ENCODE data around the gene FNBP1. TPM values are rescaled to one million over a fixed set of nuclear protein-coding genes. Genes with fewer than 3 reads are reported as not detected.

The FNBP1 gene
- total and polyA plus RNA-seq, 2 donors (not counting 1 experiment from before 2014, with no cell fraction given) = 42.9 to 318 TPM

DNA sequence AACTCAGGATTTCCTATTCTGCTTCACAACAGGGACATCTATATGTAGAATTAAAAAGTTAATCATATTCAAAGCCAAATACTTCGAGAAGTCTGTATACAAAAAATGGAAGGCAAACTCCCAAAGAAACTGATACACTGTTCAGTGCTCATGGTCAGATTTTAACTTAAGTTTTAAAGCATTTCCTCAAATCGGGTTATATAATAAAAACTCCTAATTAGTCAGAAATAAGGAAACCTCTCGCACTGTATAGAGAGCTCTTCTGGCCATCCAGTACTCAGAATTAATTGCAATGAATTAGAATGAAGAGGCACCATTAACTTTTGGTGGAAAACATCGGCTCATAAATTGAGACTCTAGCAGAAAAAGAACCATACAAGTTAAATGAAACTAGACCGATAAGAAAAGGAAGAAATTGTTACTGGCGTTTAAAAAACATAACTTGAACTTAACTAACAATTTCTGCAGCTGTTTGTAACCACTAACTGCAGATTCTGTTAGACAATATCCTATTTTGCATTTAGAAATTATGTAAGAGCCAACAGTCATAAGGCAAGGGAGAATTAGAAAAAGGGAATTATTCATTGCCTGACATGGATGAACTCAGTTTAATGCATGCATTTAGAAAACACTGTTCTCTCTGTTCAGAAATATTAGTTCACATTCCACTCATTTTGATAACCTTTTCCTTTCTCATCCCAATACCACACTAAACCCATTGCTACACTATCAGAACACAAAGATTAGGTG is 96.6 kb downstream of the FNBP1 start:
- WGBS (ENCODE audit: insufficient coverage) = no CpG with 5 or more reads among the region's 6 CpGs
- Histone ChIP-seq H3K4me2 (replicated peaks; ENCODE audit: low read depth, low read length, poor library complexity, severe bottlenecking) (peak overlapping the region; percentile 58), H3K4me1 (ENCODE audit: control insufficient read depth in 2 of 2, insufficient read depth in 2 of 2, low read length in 2 of 2) (peaks cover 23 to 30% of the 10 kb centered on the region in 2 donors), H3K9me3 (ENCODE audit: control extremely low read depth in 1 of 3, control insufficient read depth in 2 of 3, insufficient read depth in 1 of 3, low read length in 2 of 3) (peaks cover 2 to 13% (median 3%) of the 10 kb centered on the region in 3 donors), H4K20me1 (ENCODE audit: control insufficient read depth, insufficient read depth, low read length, poor library complexity, severe bottlenecking) (no peaks in the 10 kb centered on the region), H3K79me2 (ENCODE audit: control insufficient read depth, insufficient read depth, low read length) (peaks cover 95% of the 10 kb centered on the region), H2AFZ (ENCODE audit: insufficient read depth, low read depth, low read length, poor library complexity, severe bottlenecking) (no peak overlapping the region), H3K27ac (ENCODE audit: low read length in 2 of 2) (peak overlapping the region in 1 of 2 donors; percentile 84), H3K36me3 (replicated peaks in 1 of 2; ENCODE audit: control extremely low read depth in 1 of 2, control insufficient read depth in 1 of 2, extremely low read depth in 1 of 2, insufficient read depth in 2 of 2, low read length in 1 of 2) (peaks cover 6 to 42% of the 10 kb centered on the region in 2 experiments), H3K9ac (ENCODE audit: low read length) (no peak overlapping the region), H3K27me3 (replicated peaks in 1 of 4; ENCODE audit: control extremely low read depth in 1 of 4, control insufficient read depth in 3 of 4, insufficient read depth in 4 of 4, low read length in 3 of 4) (no peaks in the 10 kb centered on the region), H3K4me3 (ENCODE audit: control extremely low read depth in 1 of 5, extremely low read depth in 1 of 5, insufficient read depth in 1 of 5, low read depth in 2 of 5, low read length in 4 of 5) (no peak overlapping the region)
- intact Hi-C loops (cut with micrococcal nuclease) = loop anchor here (5.0 kb wide), 1 partner anchor 41 kb away; no protein-coding TSS in a partner anchor
- ATAC-seq (ENCODE audit: low read depth) (no peak), DNase-seq (no peak)
- ChIA-PET POLR2A (no interaction called here), CTCF (no interaction called here)
- peak overlapping the region; percentile 8 for H3K4me3 Mint-ChIP-seq
- H3K9me3 Mint-ChIP-seq (ENCODE audit: insufficient read depth) = no peaks in the 10 kb centered on the region
- no peaks in the 10 kb centered on the region for H3K27me3 Mint-ChIP-seq
- peaks cover 24% of the 10 kb centered on the region for H3K4me1 Mint-ChIP-seq
- no peak for TF ChIP-seq EZH2 (IDR thresholded peaks at IDR 0.05; ENCODE audit: borderline replicate concordance, insufficient read depth, low read depth, low read length, poor library complexity, severe bottlenecking)
- TF ChIP-seq, protein P1, sequence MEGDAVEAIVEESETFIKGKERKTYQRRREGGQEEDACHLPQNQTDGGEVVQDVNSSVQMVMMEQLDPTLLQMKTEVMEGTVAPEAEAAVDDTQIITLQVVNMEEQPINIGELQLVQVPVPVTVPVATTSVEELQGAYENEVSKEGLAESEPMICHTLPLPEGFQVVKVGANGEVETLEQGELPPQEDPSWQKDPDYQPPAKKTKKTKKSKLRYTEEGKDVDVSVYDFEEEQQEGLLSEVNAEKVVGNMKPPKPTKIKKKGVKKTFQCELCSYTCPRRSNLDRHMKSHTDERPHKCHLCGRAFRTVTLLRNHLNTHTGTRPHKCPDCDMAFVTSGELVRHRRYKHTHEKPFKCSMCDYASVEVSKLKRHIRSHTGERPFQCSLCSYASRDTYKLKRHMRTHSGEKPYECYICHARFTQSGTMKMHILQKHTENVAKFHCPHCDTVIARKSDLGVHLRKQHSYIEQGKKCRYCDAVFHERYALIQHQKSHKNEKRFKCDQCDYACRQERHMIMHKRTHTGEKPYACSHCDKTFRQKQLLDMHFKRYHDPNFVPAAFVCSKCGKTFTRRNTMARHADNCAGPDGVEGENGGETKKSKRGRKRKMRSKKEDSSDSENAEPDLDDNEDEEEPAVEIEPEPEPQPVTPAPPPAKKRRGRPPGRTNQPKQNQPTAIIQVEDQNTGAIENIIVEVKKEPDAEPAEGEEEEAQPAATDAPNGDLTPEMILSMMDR (IDR thresholded peaks at IDR 0.05) = no peak
- H3K27ac Mint-ChIP-seq = peak overlapping the region; percentile 62

- DNase-seq (no peak), ATAC-seq (ENCODE audit: low read depth) (no peak)
- Mint-ChIP-seq H3K27me3 (no peaks in the 10 kb centered on the region), H3K4me1 (peaks cover 24% of the 10 kb centered on the region), H3K27ac (peak overlapping the region; percentile 53), H3K4me3 (peak overlapping the region; percentile 26), H3K9me3 (ENCODE audit: insufficient read depth) (no peaks in the 10 kb centered on the region)
- ChIA-PET CTCF (interaction anchor here (0.6 to 1.1 kb wide), 4 partner anchors 11 to 1690 kb away, joined by 3 to 4 read pairs (median 3); no protein-coding TSS in a partner anchor), POLR2A (interaction anchor here (0.5 kb wide), 1 partner anchor 85 kb away, joined by 6 read pairs; no protein-coding TSS in a partner anchor)
- no peaks in the 10 kb centered on the region for H3K27me3 ChIP-seq (replicated peaks in 1 of 4; ENCODE audit: control extremely low read depth in 1 of 4, control insufficient read depth in 3 of 4, insufficient read depth in 4 of 4, low read length in 3 of 4)
- peaks cover 6 to 38% of the 10 kb centered on the region in 2 experiments for H3K36me3 ChIP-seq (replicated peaks in 1 of 2; ENCODE audit: control extremely low read depth in 1 of 2, control insufficient read depth in 1 of 2, extremely low read depth in 1 of 2, insufficient read depth in 2 of 2, low read length in 1 of 2)
- no peak for TF ChIP-seq EZH2 (IDR thresholded peaks at IDR 0.05; ENCODE audit: borderline replicate concordance, insufficient read depth, low read depth, low read length, poor library complexity, severe bottlenecking)
- TF ChIP-seq, protein P1 (IDR thresholded peaks at IDR 0.05) = no peak
- peak overlapping the region; percentile 4 to 84 for H3K27ac ChIP-seq (ENCODE audit: low read length in 2 of 2)
- H2AFZ ChIP-seq (ENCODE audit: insufficient read depth, low read depth, low read length, poor library complexity, severe bottlenecking) = peak overlapping the region; percentile 43
- H3K9me3 ChIP-seq (ENCODE audit: control extremely low read depth in 1 of 3, control insufficient read depth in 2 of 3, insufficient read depth in 1 of 3, low read length in 2 of 3) = peaks cover 2 to 18% (median 3%) of the 10 kb centered on the region in 3 donors
- H3K4me3 ChIP-seq (ENCODE audit: control extremely low read depth in 1 of 5, extremely low read depth in 1 of 5, insufficient read depth in 1 of 5, low read depth in 2 of 5, low read length in 4 of 5) = peak overlapping the region in 1 of 5 experiments; percentile 11
- H4K20me1 ChIP-seq (ENCODE audit: control insufficient read depth, insufficient read depth, low read length, poor library complexity, severe bottlenecking) = no peaks in the 10 kb centered on the region
- WGBS (ENCODE audit: insufficient coverage) = 31% methylated on average over 2 of the region's 3 CpGs
- peaks cover 23 to 30% of the 10 kb centered on the region in 2 donors for H3K4me1 ChIP-seq (ENCODE audit: control insufficient read depth in 2 of 2, insufficient read depth in 2 of 2, low read length in 2 of 2)
- H3K4me2 ChIP-seq (replicated peaks; ENCODE audit: low read depth, low read length, poor library complexity, severe bottlenecking) = peak overlapping the region; percentile 58
- peaks cover 93% of the 10 kb centered on the region for H3K79me2 ChIP-seq (ENCODE audit: control insufficient read depth, insufficient read depth, low read length)
- intact Hi-C loops (cut with micrococcal nuclease) = loop anchor here (5.0 kb wide), 1 partner anchor 42 kb away; no protein-coding TSS in a partner anchor
- H3K9ac ChIP-seq (ENCODE audit: low read length) = peak overlapping the region; percentile 27
These were observed 97.7 kb downstream of the FNBP1 start for GRCh38 chr9:129945314-129945713.

Data from B cell (primary cell).